Omental fat pad (tissue), 4 donors: ENCODE results near the gene WTIP. TPM values are rescaled to one million over a fixed set of nuclear protein-coding genes. Genes with fewer than 3 reads are reported as not detected.
"Not testable (repeated sequence)": the region's sequence is repeated elsewhere in the genome, so short reads cannot be mapped to it uniquely, and the experiment has no call there.

Source experiments
- ATAC-seq: fragments of 150-250 bp; one replicate; pipeline ENCODE4 v1.9.1; 2016; ENCODE audit warnings: mild to moderate bottlenecking, moderate library complexity; ENCODE audit not compliant: low FRiP score
- DNase-seq: peaks from one replicate; pipeline ENCODE4 v3.0.0-alpha.2; 2019; ENCODE audit warnings: low spot score
- total RNA-seq, 4 donors: library from RNA; depleted of rRNA; stranded (reverse); fragments of >200 nt; gene quantifications; one replicate each; pipeline ENCODE4 v1.1.0, GENCODE V29; 2016
- TF ChIP-seq, protein P1 (sequence below), 3 donors: fragments of 450-650 bp; IDR thresholded peaks; one replicate each; pipeline ENCODE4 v1.5.1; 2016 to 2017; ENCODE audit warnings: antibody characterized with exemption in 3 of 3, mild to moderate bottlenecking in 3 of 3, moderate library complexity in 2 of 3

WTIP gene
- total RNA-seq, 4 donors from 2014 or later, result 12.3 to 26.4 (median 19.6) TPM

DNA sequence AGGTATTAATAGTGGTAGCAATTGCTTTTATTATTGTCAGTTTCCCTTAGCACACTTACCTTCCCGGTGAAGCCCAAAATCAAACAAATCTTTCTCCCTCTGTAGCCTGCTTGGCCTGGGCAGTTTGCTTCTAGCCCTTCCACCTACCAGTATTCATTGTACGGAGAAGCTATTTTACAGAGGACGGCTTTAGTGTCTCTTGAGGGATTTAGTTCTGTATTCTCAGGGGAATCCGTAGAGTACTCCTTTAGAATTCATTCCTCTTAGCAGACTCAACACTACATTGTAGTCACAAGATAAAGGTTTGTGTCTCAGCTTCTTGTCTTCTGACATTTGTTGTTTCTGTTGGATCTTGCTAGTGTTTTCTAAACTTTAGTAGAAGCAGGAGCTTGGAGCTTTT lies 24.1 kb upstream of the WTIP start:
- ATAC-seq (no peak), DNase-seq (no peak)
- TF ChIP-seq, protein P1, sequence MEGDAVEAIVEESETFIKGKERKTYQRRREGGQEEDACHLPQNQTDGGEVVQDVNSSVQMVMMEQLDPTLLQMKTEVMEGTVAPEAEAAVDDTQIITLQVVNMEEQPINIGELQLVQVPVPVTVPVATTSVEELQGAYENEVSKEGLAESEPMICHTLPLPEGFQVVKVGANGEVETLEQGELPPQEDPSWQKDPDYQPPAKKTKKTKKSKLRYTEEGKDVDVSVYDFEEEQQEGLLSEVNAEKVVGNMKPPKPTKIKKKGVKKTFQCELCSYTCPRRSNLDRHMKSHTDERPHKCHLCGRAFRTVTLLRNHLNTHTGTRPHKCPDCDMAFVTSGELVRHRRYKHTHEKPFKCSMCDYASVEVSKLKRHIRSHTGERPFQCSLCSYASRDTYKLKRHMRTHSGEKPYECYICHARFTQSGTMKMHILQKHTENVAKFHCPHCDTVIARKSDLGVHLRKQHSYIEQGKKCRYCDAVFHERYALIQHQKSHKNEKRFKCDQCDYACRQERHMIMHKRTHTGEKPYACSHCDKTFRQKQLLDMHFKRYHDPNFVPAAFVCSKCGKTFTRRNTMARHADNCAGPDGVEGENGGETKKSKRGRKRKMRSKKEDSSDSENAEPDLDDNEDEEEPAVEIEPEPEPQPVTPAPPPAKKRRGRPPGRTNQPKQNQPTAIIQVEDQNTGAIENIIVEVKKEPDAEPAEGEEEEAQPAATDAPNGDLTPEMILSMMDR (IDR thresholded peaks at IDR 0.05), result no peak

GRCh38 chr19:34458677-34459076 lies 22.9 kb upstream of the WTIP start:
- ATAC-seq, result no peak
- TF ChIP-seq, protein P1 (IDR thresholded peaks at IDR 0.05), result no peak
- no peak for DNase-seq

DNA sequence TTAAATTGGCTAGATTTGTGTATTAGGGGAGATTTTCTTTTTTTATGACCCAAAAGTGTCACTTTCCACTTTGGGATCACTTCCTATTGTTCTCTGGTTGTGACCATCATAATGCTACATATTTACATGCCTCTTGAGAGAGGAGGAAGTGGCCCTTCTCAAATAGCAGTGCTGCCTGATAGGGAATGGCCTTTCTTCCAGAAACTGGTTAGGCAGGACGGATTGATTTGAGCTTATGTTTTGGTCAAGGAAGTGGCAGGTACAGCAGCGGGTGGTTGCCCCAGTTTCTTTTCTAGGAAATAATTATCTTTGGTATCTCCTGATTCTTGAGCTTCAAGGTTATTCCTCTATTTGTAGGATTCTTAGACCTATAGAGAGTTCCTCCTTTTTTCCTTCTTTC lies 21.9 kb upstream of the WTIP start:
- DNase-seq (no peak), ATAC-seq (no peak)
- TF ChIP-seq, protein P1 (IDR thresholded peaks at IDR 0.05), result no peak

DNA sequence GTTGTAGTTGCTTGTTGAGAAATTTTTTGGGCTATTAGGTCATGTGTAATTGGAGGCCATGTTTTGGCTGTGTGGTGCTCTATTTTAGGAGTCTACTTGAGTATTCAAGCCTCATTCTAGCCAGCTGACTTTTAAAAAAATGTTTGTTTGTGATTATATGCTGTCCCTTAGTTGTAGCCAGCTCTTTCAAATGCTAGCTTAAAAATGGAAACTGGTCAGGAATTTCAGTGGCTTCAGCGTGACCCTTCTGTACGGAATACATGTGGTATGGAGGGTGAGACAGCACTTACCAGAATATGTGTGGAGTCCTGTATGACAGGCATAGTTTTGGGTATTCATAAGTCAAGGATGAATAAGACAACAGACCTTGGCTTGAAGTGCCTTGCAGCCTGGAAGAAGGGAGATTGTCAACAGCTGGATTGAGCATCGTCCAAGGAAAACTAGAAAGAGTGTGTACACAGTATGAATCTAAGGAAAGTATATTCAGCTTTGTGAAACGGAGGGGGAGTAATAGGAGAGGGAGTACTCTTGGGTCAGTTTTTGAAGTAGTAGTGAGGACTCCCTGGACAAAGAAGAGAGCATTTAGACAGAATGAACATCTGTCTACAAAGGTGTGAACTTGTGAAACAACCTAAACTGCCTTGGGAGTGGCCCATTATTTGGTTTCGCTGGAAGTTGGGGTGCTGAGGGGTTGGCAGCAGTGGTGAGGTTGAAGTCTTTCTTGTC lies 20.0 kb upstream of the WTIP start:
- TF ChIP-seq, protein P1 (IDR thresholded peaks at IDR 0.05), result no peak
- no peak for DNase-seq
- no peak for ATAC-seq

DNA sequence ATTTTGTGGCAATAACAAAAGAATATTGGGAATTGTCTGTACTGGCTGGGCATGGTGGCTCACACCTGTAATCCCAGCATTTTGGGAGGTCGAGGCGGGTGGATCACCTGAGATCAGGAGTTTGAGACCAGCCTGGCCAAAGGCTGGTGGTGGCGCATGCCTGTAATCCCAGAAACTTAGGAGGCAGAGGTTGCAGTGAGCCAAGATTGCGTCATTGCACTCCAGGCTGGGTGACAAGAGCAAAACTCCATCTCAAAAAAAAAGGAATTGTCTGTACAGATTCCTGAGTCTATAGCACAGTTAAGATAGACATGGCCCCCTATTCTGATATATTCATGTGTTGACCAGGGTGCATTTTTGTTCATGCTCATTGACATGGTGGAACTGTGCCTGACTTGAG lies 16.8 kb upstream of the WTIP start:
- not testable (repeated sequence) for DNase-seq, ATAC-seq

GRCh38 chr19:34468409-34468808 lies 13.1 kb upstream of the WTIP start:
- TF ChIP-seq, protein P1 (IDR thresholded peaks at IDR 0.05), result no peak
- DNase-seq, result no peak
- ATAC-seq, result no peak

DNA sequence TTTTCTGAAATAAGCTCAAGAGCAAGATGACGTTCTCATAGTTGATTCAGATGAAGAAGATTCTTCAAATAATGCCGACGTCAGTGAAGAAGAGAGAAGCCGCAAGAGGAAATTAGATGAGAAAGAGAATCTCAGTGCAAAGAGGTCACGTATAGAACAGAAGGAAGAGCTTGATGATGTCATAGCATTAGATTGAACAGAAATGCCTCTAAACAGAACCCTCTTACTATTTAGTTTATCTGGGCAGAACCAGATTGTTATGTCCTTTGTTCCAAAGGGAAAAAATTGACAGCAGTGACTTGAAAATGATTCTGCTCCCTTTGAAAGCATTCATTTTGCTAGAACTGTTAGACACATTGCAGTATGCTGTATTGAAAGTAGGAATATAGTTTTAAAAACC lies 12.5 kb upstream of the WTIP start:
- not testable (repeated sequence) for ATAC-seq, DNase-seq

- TF ChIP-seq, protein P1 (IDR thresholded peaks at IDR 0.05), result no peak
- no peak for ATAC-seq
- DNase-seq, result no peak
Measured at GRCh38 chr19:34471906-34472700, 9.5 kb upstream of the WTIP start.
